Ectodermal cell (in vitro differentiated cells): ENCODE measurements around the gene SAMSN1.

Experiments
- H3K27ac ChIP-seq: 2 replicates; pipeline ENCODE4 v1.7.0; 2013; ENCODE audit warnings: mild to moderate bottlenecking, low read depth, low read length; ENCODE audit not compliant: insufficient read depth, poor library complexity, severe bottlenecking
- H3K27me3 ChIP-seq: 2 replicates; pipeline ENCODE4 v1.7.0; 2013; ENCODE audit warnings: mild to moderate bottlenecking, low read length; ENCODE audit not compliant: insufficient read depth, control insufficient read depth, poor library complexity, severe bottlenecking
- H3K36me3 ChIP-seq: one replicate; pipeline ENCODE4 v1.7.0; 2013; ENCODE audit warnings: low read length; ENCODE audit not compliant: control insufficient read depth, insufficient read depth
- H3K4me1 ChIP-seq: one replicate; pipeline ENCODE4 v1.7.0; 2013; ENCODE audit warnings: low read length; ENCODE audit not compliant: control insufficient read depth, insufficient read depth
- H3K4me3 ChIP-seq: 2 replicates; pipeline ENCODE4 v1.7.0; 2013; ENCODE audit warnings: low read depth, low read length, control low read depth; ENCODE audit not compliant: insufficient read depth
- H3K9me3 ChIP-seq: 2 replicates; pipeline ENCODE4 v1.7.0; 2013; ENCODE audit warnings: mild to moderate bottlenecking, low read length, moderate library complexity; ENCODE audit not compliant: control insufficient read depth
- WGBS, 2 experiments: methylation state at CpG; one replicate each; pipeline ENCODE4 v1.1.7; 2013; ENCODE audit warnings: missing lambda C conversion rate in 2 of 2; 5-methylcytosine and 5-hydroxymethylcytosine counted together

SAMSN1 gene

GRCh38 chr21:14584357-14585095 lies 38.4 kb upstream of the SAMSN1 start:
- H3K27me3 ChIP-seq: no peaks in the 10 kb centered on the region
- no peaks in the 10 kb centered on the region for H3K36me3 ChIP-seq
- WGBS, 2 experiments: 93 to 100% methylated on average over 1 to 2 of the region's 2 CpGs
- no peak overlapping the region for H3K4me3 ChIP-seq
- H3K9me3 ChIP-seq: no peaks in the 10 kb centered on the region
- H3K27ac ChIP-seq: no peak overlapping the region
- H3K4me1 ChIP-seq: no peaks in the 10 kb centered on the region

GRCh38 chr21:14583629-14584255 lies 37.6 kb upstream of the SAMSN1 start:
- WGBS, 2 experiments: 95% methylated on average over 3 to 4 of the region's 4 CpGs
- Histone ChIP-seq H3K27me3 (no peaks in the 10 kb centered on the region), H3K4me1 (no peaks in the 10 kb centered on the region), H3K4me3 (no peak overlapping the region), H3K27ac (no peak overlapping the region), H3K9me3 (no peaks in the 10 kb centered on the region), H3K36me3 (no peaks in the 10 kb centered on the region)

GRCh38 chr21:14582934-14583628 lies 37.0 kb upstream of the SAMSN1 start:
- no peaks in the 10 kb centered on the region for H3K36me3 ChIP-seq
- H3K27ac ChIP-seq: no peak overlapping the region
- H3K4me1 ChIP-seq: no peaks in the 10 kb centered on the region
- no peak overlapping the region for H3K4me3 ChIP-seq
- no peaks in the 10 kb centered on the region for H3K27me3 ChIP-seq
- H3K9me3 ChIP-seq: no peaks in the 10 kb centered on the region
- WGBS, 2 experiments: 93 to 97% methylated on average over 5 to 9 of the region's 10 CpGs

- Histone ChIP-seq H3K9me3 (no peaks in the 10 kb centered on the region), H3K27me3 (no peaks in the 10 kb centered on the region), H3K4me1 (no peaks in the 10 kb centered on the region), H3K4me3 (no peak overlapping the region), H3K36me3 (no peaks in the 10 kb centered on the region), H3K27ac (no peak overlapping the region)
- WGBS, 2 experiments: 96 to 97% methylated on average over 6 of the region's 6 CpGs
Observed at GRCh38 chr21:14581902-14582457, 35.9 kb upstream of the SAMSN1 start.

- Histone ChIP-seq H3K4me1 (no peaks in the 10 kb centered on the region), H3K9me3 (no peaks in the 10 kb centered on the region), H3K4me3 (no peak overlapping the region), H3K27ac (no peak overlapping the region), H3K36me3 (no peaks in the 10 kb centered on the region), H3K27me3 (no peaks in the 10 kb centered on the region)
- 100% methylated on average over 1 of the region's 1 CpG; no CpG with 5 or more reads in 1 of the 2 experiments for WGBS, 2 experiments
Observed at GRCh38 chr21:14573244-14573643, 27.1 kb upstream of the SAMSN1 start.

GRCh38 chr21:14572204-14572780 lies 26.2 kb upstream of the SAMSN1 start:
- Histone ChIP-seq H3K9me3 (no peaks in the 10 kb centered on the region), H3K36me3 (no peaks in the 10 kb centered on the region), H3K27ac (no peak overlapping the region), H3K4me3 (no peak overlapping the region), H3K27me3 (no peaks in the 10 kb centered on the region), H3K4me1 (no peaks in the 10 kb centered on the region)
- 45 to 48% methylated on average over 2 of the region's 2 CpGs for WGBS, 2 experiments

- Histone ChIP-seq H3K27me3 (no peaks in the 10 kb centered on the region), H3K27ac (no peak overlapping the region), H3K4me1 (no peaks in the 10 kb centered on the region), H3K36me3 (no peaks in the 10 kb centered on the region), H3K4me3 (no peak overlapping the region), H3K9me3 (no peaks in the 10 kb centered on the region)
- 96% methylated on average over 6 of the region's 6 CpGs for WGBS, 2 experiments
Observed at GRCh38 chr21:14569868-14570267, 23.8 kb upstream of the SAMSN1 start.

- 60 to 97% methylated on average over 2 to 3 of the region's 3 CpGs for WGBS, 2 experiments
- no peaks in the 10 kb centered on the region for H3K36me3 ChIP-seq
- no peak overlapping the region for H3K27ac ChIP-seq
- H3K4me1 ChIP-seq: no peaks in the 10 kb centered on the region
- H3K9me3 ChIP-seq: no peaks in the 10 kb centered on the region
- H3K27me3 ChIP-seq: no peaks in the 10 kb centered on the region
- H3K4me3 ChIP-seq: no peak overlapping the region
Observed at GRCh38 chr21:14569026-14569621, 23.0 kb upstream of the SAMSN1 start.

GRCh38 chr21:14567331-14568279 lies 21.5 kb upstream of the SAMSN1 start:
- H3K9me3 ChIP-seq: no peaks in the 10 kb centered on the region
- no peaks in the 10 kb centered on the region for H3K4me1 ChIP-seq
- no peak overlapping the region for H3K27ac ChIP-seq
- no peaks in the 10 kb centered on the region for H3K27me3 ChIP-seq
- WGBS, 2 experiments: 78% methylated on average over 6 of the region's 7 CpGs
- no peak overlapping the region for H3K4me3 ChIP-seq
- no peaks in the 10 kb centered on the region for H3K36me3 ChIP-seq
